NCI-H1105 treated with DMSO at 0.1 percent for 48 hours (cell line): ENCODE data around the gene GPI.
"Not testable (repeated sequence)": the region's sequence is repeated elsewhere in the genome, so short reads cannot be mapped to it uniquely, and the experiment has no call there.

ENCODE experiments used
- DNase-seq: peaks from one replicate; lab custom pipeline; 2025; lab: John Stamatoyannopoulos, UW

Gene GPI

DNA sequence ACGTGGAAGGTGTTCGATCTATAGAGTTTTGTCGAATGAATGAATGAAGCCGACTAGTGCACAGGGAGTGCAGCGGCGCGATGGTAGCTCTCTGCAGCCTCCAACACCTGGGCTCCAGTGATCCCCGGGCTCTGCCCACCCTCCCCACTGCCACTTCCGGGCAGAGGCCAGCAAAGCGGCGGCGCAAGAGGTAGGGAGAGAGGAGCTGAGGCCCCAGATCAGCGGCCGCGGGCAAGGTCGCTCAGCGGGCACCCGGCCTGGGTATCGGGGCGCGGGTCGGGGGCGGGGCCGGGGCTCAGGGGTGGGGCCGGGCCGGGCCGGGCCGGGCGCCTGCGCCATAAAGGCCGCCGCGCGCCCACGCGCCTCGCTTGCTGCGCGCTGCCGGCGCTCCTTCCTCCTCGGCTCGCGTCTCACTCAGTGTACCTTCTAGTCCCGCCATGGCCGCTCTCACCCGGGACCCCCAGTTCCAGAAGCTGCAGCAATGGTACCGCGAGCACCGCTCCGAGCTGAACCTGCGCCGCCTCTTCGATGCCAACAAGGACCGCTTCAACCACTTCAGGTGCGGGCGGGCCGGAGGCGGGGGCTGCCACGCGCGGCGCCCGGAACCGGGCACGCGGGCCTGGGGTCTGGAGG is at the start of gene GPI:
GPI (plus strand) TSS at position 367 of the 633 bp plus-strand sequence; CDS start at position 438, 71 bp downstream.
- peak; percentile 57 for DNase-seq

DNA sequence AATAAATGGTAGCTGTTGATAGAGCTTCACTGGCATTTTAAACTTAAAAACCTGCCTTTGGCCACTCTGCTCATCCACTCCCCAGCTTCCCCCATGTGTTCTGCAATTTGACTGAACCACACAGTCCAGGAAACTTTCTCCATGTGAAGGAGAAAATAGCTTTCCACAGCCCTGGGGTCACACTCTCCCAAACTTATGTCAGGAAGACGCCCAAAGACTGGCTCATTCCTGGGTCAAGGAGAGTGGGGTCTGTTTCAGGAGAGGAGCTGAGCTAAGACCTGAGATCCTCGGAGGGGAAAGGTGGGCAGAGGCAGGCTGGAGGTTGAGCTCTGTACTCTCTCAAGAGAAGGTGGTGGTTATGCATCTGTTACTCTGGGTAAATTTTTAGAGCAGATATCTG is 48.7 kb upstream of the GPI start:
- DNase-seq, result no peak

DNA sequence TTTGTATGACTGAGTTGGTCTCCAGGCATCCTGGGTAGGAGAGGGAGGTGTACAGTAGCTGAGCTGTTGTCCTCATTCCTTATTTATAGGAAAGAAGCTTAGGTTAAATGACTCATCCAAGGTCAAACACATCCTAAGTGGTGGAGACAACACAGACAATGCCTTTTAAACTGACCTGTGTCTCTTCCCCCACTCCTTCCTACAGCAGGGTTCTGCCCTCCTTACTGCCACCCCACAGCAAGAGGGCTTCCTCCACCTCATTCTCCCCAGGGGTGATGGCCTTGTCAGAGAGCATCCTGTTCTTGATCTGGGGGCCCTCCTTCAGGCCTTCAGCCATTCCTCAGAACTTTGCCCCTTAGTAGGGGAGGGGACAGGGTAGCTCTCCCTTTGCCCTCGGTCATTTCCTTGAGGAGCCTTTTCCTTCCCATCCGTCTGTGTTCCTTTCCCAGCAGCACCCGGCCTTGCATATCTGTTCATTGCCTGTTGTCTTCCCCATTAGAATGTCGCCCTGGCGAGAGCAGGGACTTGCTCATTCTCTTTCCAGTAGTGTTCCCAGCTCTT is 48.2 kb upstream of the GPI start:
- DNase-seq, result no peak

DNA sequence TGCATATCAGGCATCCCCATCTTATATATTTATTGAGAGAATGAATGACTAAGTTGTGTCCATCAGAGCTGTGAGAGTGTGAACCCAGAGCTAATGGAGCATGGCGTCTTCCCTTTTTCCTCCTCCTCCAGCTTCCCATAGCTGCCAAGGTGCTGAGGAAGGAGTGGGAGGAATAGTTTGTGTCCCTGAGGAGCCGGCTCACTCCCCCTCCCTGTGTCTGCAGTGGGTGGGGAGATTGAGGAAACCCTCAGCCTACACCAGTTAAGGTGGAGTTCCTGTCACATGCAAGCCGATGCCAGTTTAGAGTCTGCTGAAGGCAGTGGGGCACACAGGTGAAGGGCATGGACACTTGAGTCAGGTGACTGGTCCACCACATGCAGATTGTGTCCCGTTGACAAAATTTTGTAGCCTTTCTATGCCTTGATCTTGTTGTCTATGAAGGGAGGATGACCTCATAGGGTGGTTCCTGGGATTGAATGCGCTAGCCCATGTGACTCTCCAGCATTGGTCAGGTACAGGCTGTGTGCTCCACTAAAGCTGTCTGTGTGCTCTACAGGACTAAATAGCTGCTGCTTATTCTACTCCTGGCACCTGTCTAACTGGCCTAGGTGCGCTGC is 47.6 kb upstream of the GPI start:
- DNase-seq, result no peak

DNA sequence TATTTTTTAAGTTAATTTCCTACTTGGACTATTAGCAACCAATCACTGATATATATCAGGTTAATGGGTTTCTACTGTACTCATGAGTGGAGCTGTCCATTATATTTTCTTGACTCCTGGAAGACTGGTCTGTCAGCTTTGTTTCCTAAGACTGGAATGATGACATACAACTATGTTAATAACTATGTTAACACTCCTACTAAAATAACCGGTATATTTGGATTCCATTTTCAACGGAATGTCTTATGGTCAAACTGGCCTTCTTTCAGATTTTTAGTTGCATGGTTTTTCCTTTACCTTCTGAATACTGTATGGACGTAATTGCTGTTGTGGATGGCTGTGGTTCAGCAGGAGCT is 45.8 kb upstream of the GPI start:
- DNase-seq, result no peak

DNA sequence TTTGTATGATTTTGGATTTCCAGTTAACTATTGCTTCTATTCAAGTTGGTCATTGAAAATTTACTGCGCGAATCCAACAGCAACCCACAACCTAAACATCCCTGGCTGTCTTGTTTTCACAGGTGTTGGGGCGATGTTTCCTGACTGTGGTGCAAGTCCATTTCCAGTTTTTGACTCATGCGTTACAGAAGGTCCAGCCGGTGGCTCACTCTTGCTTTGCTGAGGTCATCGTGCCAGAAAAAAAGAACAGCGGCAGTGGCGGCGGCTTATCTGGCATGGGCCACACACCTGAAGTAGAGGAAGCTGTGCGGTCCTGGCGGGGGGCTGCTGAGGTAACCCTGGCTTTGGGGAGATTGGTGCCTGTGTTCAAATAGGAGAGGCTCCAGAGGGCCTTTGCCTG is 45.2 kb upstream of the GPI start:
- no peak for DNase-seq

DNA sequence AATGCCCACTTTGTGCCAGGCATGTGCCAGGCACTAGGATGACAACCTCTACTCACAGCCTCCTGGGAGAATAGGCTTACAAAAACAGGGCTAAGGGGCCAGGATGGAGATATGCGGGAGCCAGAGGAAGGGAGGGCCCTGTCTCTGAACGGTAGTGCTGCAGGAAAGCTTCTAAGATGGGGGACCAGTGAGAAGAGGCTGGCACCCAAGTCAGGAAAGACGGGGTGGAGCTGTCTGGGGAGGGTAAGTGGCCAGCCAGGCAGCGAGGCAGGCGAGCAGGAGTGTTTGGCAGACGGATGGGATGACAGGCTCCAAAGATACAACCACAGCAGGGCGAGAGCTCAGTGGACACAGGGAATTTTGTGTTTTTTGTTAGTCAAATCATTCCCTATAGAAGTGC is 44.7 kb upstream of the GPI start:
- no peak for DNase-seq

DNA sequence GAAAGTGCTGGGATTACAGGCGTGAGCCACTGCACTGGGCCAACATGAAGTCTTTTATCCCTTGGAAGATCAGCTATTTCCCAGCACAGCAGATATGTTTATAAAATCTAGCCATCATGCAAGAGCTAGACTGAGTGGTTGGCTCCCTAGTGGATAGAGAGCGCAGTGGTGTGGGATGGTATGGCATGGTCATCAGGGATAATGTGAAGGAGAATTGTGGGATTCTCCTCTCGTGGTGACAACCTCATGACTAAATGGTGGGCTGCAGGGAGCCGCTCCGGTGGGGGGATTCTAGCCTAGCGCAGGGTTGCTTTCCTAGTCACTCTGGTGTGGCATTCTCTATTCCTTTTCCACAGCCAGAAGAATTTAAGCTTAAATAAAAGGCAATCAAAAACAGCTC is 43.3 kb upstream of the GPI start:
- no peak for DNase-seq

DNA sequence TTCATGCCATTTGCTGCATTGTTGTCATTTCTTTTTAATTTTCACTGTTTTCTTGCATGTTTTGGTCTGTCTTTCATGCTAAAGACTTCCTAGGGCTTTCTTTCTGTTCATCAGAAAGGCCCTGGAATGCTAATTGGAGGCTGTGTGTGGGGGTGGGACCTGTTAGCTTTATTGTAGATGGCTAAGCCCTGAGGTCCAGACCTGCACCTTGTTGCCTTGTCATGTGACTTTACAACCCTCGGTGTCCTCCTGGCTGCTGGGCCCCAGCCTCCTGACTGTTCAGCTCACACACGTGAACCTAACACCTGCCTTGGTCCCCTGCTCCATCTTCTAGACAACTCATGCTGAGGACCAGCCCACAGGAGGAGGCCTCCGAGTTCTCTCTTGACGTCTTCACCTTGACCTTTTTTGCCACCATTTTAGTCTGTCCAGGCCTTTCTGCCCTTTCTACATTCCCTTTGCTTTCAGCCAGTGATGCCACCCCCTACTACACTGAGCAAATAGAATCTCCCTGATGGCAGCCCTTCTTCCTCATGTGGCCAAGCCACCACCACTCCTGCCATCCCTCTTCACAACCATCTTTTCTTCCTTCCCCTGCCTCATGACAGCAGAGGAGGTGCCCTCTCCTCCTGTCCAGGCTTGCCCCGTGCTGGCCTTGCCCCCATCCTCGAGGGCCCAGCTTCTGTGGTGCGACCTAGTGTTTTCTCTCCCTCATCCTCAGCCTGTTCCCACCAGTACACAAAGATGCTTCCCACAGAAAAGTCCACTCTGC is 41.4 kb upstream of the GPI start:
- no peak for DNase-seq

DNA sequence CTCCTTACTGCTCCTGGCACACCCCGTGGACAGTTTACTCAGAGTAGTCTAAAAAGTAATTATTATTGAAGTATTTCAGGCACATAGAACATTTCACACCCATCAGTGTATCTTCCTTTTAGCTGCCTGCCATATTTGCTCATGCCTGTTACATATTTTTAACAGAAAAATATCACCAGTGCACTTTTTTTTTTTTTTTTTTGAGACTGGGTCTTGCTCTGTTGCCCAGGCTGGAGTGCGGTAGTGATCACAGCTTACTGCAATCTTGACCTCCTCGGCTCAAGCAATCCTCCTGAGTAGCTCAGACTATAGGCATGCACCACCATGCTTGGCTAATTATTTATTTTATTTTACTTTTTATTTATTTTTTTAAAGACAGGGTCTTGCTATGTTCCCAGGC is 40.7 kb upstream of the GPI start:
- DNase-seq, result no peak

DNA sequence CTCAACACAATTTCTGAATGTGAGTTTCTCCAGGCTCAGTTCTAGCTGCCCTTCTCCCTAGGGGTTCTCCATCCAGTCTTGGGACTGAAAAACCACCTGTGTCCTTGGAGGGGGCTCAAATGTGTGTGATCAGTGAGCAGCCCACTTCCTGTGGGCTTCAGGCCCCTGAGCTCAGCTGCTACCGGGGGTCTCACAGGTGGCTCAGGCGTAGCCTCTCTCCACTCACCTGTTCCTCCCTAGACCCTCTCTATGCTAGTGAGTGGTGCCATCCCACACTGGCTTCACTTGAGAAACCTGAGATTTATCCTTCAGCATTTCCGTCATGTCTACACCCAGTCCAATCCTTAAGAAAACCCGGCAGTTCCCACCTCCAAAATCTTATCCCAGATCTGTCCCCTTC is 39.8 kb upstream of the GPI start:
- DNase-seq, result no peak

DNA sequence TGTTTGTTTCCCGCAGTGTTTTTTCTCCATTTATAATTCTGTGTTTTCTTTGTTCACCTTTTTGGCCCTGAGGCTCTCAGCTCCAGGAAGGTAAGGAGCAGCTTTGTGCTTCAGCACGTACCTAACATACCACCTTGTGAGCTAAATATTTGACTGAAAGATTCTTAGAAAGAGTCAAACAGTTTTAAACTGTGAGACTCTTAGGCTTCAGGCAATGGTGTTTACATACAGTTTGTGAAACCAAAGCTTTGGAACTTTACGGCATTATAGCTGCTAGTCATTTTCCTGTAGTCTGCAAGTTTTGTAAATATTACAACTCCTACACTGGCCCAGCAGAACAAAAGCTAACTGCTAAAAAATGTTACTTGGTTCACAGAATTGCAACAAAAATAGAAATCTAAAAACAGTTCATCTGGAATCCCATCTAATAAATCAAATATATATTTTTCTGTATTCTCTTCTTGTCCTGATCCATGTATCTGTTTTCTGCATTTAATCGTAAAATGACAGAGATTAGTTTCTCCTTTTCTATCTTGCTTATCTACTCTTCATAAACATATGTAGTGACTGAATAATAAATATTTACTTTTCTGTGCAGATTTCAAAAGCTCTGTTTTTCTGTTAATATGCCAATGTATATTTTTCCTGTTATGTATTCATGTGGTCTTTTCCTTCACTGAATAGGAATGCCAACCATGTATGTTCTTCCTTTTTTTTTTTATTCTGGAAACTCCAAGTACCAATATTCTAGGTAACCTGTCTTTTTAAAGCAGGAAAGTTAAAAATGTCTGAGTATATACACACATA is 38.8 kb upstream of the GPI start:
- no peak for DNase-seq

DNA sequence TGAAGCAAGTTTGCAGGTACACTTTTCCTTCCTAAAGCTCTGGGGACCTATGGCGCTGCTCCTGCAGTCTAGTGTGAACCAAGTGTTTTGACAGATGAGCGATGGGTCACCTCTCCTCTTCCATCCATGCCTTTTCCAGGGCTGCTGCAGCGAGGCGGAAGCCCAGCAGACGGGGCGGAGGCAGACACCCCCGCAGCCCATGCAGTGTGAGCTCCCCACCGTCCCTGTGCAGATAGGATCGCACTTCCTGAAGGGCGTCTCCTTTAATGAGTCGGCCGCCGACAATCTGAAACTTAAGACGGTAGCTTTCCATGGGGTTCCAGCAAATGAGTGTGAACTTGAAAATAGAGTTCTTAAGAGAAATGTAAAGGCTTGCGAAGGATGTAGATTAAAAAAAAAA is 37.1 kb upstream of the GPI start:
- DNase-seq, result no peak

DNA sequence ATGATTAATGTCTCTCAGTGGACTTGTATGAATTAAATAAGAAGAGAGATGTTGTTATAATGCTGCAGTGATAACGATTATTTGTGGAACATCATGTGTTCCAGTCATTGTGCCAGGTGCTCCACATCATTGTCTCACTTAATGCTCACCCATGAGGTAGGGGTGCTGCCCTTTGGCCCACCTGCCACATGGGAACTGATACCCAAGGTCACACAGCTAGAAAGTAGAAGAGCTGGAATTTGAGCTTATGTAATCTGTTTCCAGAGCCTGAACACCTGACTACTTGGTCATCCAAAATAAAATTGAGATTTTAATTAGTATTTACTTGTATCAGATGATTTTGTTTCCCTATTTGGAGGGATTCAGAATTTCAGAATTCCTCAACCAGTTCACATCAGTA is 36.0 kb upstream of the GPI start:
- no peak for DNase-seq

DNA sequence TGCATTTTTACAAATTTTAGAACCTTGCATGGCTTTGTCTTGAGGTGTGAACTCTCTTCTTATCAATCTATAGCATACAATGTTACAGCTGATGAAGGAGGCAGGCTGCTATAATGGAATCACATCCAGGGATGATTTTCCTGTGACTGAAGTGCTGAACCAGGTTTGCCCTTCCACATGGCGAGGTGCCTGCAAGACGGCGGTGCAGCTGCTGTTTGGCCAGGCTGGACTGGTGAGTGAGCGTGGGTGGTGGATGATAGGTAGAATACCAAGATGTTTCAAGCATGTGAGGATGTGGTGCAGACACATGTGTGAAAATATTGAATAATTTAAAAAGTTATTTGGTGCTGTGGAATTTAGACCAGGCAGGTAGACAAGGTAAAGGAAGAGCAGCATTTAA is 34.9 kb upstream of the GPI start:
- DNase-seq, result no peak

DNA sequence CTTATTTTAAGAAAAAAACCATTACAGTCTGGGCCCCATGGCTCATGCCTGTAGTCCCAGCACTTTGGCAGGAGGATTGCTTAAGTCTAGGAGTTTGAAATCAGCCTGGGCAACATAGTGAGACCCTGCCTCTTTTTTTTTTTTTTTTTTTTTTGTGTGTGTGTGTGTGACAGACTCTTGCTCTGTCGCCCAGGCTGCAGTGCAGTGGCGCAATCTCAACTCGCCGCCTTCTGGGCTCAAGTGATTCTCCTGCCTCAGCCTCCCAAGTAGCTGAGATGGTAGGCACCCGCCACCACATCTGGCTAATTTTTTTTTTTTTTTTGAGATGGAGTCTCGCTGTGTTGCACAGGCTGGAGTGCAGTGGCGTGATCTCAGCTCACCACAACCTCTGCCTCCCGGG is 34.4 kb upstream of the GPI start:
- DNase-seq, result not testable (repeated sequence)

DNA sequence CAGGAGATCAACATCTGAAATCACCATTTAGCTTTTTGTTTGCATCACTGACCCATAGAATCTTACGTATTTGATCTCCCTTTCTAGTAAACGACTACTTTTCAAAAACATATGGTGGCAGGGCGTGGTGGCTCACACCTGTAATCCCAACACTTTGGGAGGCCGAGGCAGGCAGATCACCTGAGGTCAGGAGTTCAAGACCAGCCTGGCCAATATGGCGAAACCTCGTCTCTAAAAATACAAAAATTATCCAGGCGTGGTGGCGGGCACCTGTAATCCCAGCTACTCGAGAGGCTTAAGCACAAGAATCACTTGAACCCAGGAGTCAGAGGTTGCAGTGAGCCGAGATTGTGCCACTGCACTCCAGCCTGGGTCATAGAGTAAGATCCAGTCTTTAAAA is 33.4 kb upstream of the GPI start:
- DNase-seq, result not testable (repeated sequence)

DNA sequence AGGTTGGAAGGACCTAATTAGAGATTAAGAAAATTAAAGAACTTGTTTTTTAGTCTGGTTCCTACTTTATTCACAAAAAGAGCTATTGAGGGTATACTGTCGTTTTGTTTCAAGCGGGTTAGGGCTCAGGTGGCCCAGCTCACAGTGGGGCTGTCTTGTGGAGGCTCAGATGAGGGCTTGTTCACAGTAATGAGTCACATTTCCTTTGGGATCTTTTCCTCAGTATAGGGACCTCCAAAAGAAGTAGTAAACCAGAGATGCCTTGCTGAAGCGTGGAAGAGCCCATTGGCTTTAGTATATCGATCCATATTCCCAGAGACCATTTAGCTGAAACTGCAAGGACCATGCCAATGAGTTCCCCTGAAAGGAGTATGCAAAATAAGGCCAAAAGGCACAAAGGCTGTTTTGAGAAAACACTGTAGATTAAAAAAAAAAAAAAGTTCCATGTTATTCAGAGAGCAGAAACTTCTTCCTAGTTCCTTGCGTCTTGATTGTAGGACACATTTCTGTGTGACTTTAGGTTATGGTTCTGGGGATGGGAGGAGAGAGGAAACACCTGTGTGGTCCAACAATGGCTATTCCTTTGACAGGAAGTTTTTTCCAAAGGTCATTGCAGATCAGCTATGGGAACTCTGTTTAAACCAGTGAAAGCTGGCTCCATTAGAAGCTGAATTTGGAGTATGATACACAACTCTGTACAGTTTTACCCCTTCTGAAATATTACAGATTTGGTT is 32.8 kb upstream of the GPI start:
- no peak for DNase-seq

DNA sequence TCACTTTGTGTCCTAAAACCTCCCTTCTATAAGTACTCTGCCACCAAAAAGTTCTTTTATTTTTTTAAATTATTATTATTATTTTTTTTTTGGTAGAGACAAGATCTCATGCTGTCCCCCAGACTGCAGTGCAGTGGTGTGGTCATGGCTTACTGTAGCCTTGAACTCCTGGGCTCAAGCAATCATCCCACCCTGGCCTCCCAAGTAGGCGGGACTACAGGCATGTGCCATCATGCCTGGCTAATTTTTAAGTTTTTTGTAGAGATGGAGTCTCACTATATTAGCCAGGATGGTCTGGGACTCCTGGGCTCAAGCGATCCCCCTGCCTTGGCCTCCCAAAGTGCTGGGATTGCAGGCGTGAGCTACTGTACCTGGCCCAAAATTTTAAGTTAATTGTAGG is 29.1 kb upstream of the GPI start:
- no peak for DNase-seq

DNA sequence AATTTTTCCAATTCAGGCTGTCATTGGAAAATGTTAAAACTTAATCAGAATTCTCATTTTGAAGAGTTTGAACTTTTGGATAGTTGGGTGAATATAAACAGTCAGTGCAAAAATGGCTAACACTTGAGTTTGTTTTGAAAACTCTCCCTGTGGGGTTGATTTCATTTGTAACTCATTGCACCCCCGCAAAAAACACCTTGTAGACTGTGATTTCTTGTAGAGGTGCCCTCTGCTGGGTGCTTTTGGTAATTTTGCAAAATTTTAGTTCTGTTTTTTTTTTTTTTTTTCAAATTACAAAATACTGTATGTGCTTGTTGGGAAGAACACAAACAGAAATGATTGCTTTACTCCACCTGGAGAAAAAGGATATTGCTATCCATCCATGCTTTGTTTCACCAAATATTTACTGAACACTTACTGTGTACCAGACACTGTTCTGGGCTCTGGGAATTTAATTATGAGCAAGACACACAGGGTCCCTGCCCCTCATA is 28.2 kb upstream of the GPI start:
- DNase-seq, result peak; percentile 29

DNA sequence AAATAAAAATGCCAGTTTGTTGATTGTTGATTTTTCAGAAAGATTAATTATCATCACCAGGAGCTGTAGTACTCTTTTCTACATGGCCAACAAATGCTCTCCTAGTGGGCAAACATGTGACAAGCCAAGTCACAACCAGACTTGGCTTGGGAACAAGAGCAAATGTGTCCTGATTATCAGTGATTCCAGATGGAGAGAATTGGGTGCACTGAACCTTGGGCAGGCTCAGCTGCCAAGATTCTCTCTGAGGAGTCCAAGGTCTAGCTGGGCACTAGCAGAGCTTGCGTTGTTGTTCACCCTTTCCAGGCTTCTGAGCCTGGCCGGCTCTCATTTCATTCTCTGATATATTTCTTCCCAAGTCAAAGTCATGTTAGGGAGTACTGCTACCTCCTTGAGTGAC is 27.3 kb upstream of the GPI start:
- DNase-seq, result no peak
